ENCODE measurements around the gene TUSC2.

Gene TUSC2

DNA sequence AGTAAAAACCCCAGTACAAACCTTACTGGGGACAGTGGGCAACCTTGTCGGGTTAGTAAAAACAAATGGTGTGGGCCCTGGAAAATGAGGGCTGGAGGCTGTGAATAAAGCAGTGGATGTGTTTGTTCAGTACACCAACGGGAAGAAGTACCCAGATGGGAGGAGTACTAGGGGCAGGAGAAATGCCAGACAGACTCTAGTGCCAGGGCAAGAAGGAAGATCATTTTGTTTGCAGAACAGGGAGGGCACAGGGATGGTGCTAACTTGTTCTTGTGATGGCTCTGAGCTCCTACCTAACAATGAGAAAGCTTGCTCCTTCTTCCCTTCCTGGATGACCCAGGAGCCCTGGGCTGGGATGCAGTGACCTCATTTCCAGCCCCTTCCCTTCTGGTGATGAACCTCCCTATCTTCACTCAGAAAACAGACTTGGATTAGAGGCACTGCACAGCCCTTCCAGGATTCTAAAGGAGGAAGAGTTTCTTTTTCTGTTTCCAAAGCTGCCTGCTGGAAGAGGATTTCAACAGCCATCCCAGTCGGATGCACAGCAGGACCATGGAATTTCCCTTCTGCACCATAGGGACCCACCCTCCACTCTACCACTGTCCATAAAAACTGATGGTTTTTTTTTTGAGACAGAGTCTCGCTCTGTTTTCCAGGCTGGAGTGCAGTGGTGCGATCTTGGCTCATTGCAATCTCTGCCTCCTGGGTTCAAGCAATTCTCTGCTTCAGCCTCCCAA, 6.5 kb upstream of the TUSC2 start:
- TF ChIP-seq, protein P1, sequence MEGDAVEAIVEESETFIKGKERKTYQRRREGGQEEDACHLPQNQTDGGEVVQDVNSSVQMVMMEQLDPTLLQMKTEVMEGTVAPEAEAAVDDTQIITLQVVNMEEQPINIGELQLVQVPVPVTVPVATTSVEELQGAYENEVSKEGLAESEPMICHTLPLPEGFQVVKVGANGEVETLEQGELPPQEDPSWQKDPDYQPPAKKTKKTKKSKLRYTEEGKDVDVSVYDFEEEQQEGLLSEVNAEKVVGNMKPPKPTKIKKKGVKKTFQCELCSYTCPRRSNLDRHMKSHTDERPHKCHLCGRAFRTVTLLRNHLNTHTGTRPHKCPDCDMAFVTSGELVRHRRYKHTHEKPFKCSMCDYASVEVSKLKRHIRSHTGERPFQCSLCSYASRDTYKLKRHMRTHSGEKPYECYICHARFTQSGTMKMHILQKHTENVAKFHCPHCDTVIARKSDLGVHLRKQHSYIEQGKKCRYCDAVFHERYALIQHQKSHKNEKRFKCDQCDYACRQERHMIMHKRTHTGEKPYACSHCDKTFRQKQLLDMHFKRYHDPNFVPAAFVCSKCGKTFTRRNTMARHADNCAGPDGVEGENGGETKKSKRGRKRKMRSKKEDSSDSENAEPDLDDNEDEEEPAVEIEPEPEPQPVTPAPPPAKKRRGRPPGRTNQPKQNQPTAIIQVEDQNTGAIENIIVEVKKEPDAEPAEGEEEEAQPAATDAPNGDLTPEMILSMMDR (IDR thresholded peaks at IDR 0.05; ENCODE audit: borderline replicate concordance, insufficient read depth, low read depth, low read length), result no peak
- no peak overlapping the region for H3K4me3 ChIP-seq (ENCODE audit: low read depth, low read length)

DNA sequence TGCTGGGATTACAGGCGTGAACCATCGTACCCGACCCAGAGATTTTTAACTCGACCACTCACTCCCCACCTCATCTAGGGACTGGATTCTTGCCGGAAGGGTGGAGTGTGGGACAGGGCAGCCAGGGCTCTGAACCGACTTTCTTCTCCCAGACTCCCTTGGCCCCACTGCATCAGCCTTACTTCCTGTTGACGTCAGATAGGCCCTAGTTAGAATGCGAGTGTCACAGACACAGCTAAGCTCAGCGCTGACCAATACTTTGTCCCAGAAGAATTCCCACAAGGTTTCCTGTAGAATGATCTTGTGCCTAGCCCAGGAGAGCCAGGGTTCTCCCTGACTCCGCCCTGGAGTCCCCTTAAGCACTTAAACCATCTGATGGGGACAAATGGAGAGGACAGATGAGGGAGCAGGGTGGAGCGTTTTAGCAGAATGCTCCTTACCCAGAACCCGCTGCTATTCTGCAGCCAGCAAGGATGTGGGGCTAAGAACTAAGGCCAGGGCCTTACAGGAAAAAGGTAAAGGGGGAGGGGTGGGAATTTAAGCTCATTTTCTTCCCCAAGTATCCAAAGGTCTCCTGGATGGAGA, 5.8 kb upstream of the TUSC2 start:
- TF ChIP-seq, protein P1 (IDR thresholded peaks at IDR 0.05; ENCODE audit: borderline replicate concordance, insufficient read depth, low read depth, low read length), result no peak
- no peak overlapping the region for H3K4me3 ChIP-seq (ENCODE audit: low read depth, low read length)

DNA sequence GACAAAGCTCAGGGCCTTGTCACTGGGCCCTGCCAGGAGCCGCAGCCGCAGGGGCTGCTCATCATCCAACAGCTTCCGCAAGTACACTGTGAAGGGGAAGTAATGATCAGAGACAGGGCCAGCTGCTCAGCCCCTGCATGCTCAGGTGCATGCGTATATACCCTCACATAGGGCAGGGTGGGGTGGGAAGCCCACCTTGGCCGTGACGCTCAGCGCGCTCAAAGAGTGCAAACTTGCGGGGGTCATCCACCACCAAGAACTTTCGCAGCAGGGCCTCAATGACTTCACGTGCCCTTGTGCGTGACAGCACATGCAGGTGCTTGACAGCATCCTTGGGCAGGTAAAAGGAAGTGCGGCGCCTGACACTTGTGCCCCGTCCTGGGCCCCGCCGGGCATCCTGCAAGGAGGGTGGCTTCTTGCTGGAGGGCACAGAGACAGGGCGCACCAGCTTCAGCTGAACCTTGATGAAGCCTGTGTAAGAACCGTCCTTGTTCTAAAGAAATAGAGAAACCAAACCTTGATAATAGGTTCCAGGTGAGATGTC, 3.4 kb upstream of the TUSC2 start:
- TF ChIP-seq, protein P1 (IDR thresholded peaks at IDR 0.05; ENCODE audit: borderline replicate concordance, insufficient read depth, low read depth, low read length), result no peak

DNA sequence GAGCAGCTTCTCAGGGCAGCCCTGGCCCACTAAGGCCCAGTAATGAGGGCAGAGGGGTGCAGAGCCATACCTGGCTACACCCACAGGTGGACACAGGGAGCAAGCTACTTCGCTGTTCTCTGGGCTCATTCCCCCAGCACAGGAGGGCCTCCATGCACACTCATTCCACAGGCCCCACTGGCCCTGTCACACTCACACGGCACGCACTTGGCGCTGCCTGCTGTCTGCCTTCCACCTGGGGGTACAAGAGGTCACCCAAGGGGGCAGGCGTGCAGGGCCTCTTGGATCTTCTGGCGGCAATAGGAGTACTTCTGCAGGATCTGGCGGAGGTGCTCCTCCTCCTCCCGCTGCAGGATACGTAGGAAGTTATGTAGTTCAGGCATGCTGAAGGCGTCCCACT, 2.3 kb upstream of the TUSC2 start:
- H3K4me3 ChIP-seq (ENCODE audit: low read depth, low read length), result no peak overlapping the region
- TF ChIP-seq, protein P1 (IDR thresholded peaks at IDR 0.05; ENCODE audit: borderline replicate concordance, insufficient read depth, low read depth, low read length), result no peak

More for the DNA sequence above, 3.4 kb upstream of the TUSC2 start:
- no peak overlapping the region for H3K4me3 ChIP-seq (ENCODE audit: low read depth, low read length)

DNA sequence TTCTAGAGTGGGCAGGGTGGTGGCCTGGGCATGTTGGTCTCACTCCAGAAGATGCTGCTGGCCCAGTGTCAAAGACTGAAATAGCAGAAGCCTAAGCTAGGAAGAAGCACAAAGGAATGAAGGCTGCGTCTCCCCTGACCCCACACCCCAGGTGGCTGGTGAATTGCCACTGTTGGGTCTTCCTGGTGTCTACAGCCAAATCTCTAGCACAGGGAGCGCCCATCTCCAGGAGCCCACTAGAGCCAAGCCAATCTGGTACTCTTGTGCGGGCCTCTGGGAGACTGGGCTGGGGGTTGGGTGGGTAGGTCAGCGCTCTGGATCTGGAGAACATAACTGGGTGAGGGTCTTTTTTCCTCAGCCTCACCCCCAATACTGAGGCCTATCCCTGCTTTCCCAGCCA, 894 bp downstream of the TUSC2 start:
- TF ChIP-seq, protein P1 (IDR thresholded peaks at IDR 0.05; ENCODE audit: borderline replicate concordance, insufficient read depth, low read depth, low read length), result no peak
- H3K4me3 ChIP-seq (ENCODE audit: low read depth, low read length), result peak overlapping the region; percentile 81

DNA sequence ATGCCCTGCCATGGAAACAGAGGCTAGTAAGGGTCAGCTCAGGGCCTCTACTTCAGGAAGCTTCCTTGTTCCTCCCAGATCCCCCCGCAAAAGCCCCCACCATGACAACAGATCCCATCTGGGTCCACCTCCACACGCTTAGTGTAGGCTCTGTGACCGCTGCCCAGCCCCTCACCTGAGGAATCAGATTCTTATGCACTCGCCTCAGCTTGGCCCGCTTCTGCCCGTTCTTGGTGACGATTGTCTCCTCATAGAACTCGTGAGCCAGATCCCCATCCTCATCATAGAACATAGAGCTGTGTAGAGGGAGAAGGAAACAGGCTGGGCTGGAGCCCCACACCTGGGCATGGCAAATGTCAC, 1.9 kb downstream of the TUSC2 start:
- TF ChIP-seq, protein P1 (IDR thresholded peaks at IDR 0.05; ENCODE audit: borderline replicate concordance, insufficient read depth, low read depth, low read length), result no peak
- no peak overlapping the region for H3K4me3 ChIP-seq (ENCODE audit: low read depth, low read length)

Data from GM12875 (cell line).